GM23338 (cell line): Measurements from ENCODE around the gene DHX34. TPM values are rescaled to one million over a fixed set of nuclear protein-coding genes. Genes with fewer than 3 reads are reported as not detected.

Experiments used
- ATAC-seq: fragments of 200-7000 bp; cut with Tn5 transposase; 3 replicates; pipeline ENCODE4 v1.9.1; 2020
- DNase-seq: peaks from one replicate; pipeline ENCODE4 v3.0.0-alpha.2; 2015; ENCODE audit warnings: low spot score
- H2AFZ ChIP-seq: fragments of 200-600 bp; sonication (generic); 2 replicates; pipeline ENCODE4 v1.8.0; 2016; ENCODE audit warnings: antibody characterized with exemption, mild to moderate bottlenecking, moderate library complexity
- H3F3A ChIP-seq: fragments of 200-600 bp; sonication (generic); replicated peaks from 2 replicates; pipeline ENCODE4 v1.8.0; 2017; ENCODE audit warnings: antibody characterized with exemption, mixed run types, low read depth
- H3K27ac ChIP-seq: fragments of 200-600 bp; sonication (generic); 2 replicates; pipeline ENCODE4 v1.6.1; 2016; ENCODE audit warnings: low read depth
- H3K27me3 ChIP-seq: fragments of 200-600 bp; sonication (generic); 2 replicates; pipeline ENCODE4 v1.8.0; 2016; ENCODE audit warnings: mild to moderate bottlenecking, mixed run types, moderate library complexity; ENCODE audit not compliant: insufficient read depth
- H3K36me3 ChIP-seq: fragments of 200-600 bp; sonication (generic); 2 replicates; pipeline ENCODE4 v1.8.0; 2016; ENCODE audit warnings: mild to moderate bottlenecking; ENCODE audit not compliant: insufficient read depth
- H3K4me1 ChIP-seq: fragments of 200-600 bp; sonication (generic); 2 replicates; pipeline ENCODE4 v1.8.0; 2016; ENCODE audit warnings: mild to moderate bottlenecking, moderate library complexity; ENCODE audit not compliant: insufficient read depth
- H3K4me2 ChIP-seq: fragments of 200-600 bp; sonication (generic); 2 replicates; pipeline ENCODE4 v1.7.1; 2017; ENCODE audit warnings: mixed run types
- H3K4me3 ChIP-seq: fragments of 200-600 bp; sonication (generic); 2 replicates; pipeline ENCODE4 v1.6.1; 2016; ENCODE audit warnings: mixed run types
- H3K79me2 ChIP-seq: fragments of 200-600 bp; sonication (generic); replicated peaks from 2 replicates; pipeline ENCODE4 v1.8.0; 2017; ENCODE audit warnings: mild to moderate bottlenecking; ENCODE audit not compliant: insufficient read depth
- H3K9me2 ChIP-seq: fragments of 200-600 bp; sonication (generic); 2 replicates; pipeline ENCODE4 v1.8.0; 2017; ENCODE audit not compliant: insufficient read depth
- H4K20me1 ChIP-seq: fragments of 200-600 bp; sonication (generic); replicated peaks from 2 replicates; pipeline ENCODE4 v1.8.0; 2017; ENCODE audit warnings: mild to moderate bottlenecking; ENCODE audit not compliant: insufficient read depth
- H3K27ac Mint-ChIP-seq: 2 replicates; pipeline ENCODE4 v1.8.0; 2020; ENCODE audit warnings: inconsistent platforms, mild to moderate bottlenecking, moderate library complexity, mixed read lengths
- H3K27me3 Mint-ChIP-seq: 3 replicates; pipeline ENCODE4 v1.8.0; 2022; ENCODE audit warnings: low read depth, mild to moderate bottlenecking, moderate library complexity, mixed read lengths, inconsistent platforms; ENCODE audit not compliant: insufficient read depth, poor library complexity
- H3K36me3 Mint-ChIP-seq: 3 replicates; pipeline ENCODE4 v1.8.0; 2021; ENCODE audit warnings: low read depth, mild to moderate bottlenecking, inconsistent platforms, moderate library complexity, mixed read lengths
- H3K4me1 Mint-ChIP-seq: 3 replicates; pipeline ENCODE4 v1.8.0; 2020; ENCODE audit warnings: mild to moderate bottlenecking, inconsistent platforms, mixed read lengths
- H3K4me3 Mint-ChIP-seq: 3 replicates; pipeline ENCODE4 v1.8.0; 2021; ENCODE audit warnings: moderate library complexity, mild to moderate bottlenecking, inconsistent platforms, mixed read lengths
- H3K9me3 Mint-ChIP-seq: 3 replicates; pipeline ENCODE4 v1.8.0; 2020; ENCODE audit warnings: moderate library complexity, mild to moderate bottlenecking, inconsistent platforms, mixed read lengths
- CREB1 ChIP-seq: fragments of 250-450 bp; sonication (Bioruptor Pico); IDR thresholded peaks from 2 replicates; pipeline ENCODE4 v1.5.0; 2020; ENCODE audit warnings: low read depth, mild to moderate bottlenecking, moderate library complexity
- EZH2 ChIP-seq: fragments of 200-600 bp; sonication (generic); IDR thresholded peaks from one replicate; pipeline ENCODE4 v1.8.0; 2017; ENCODE audit warnings: antibody characterized with exemption, mild to moderate bottlenecking, low read depth; ENCODE audit not compliant: unreplicated experiment
- EZH2phosphoT487 ChIP-seq: fragments of 200-600 bp; sonication (generic); IDR thresholded peaks from one replicate; pipeline ENCODE4 v1.8.1; 2018; ENCODE audit warnings: antibody characterized with exemption; ENCODE audit not compliant: unreplicated experiment
- JUNB ChIP-seq: IDR thresholded peaks from one replicate; pipeline ENCODE4 v1.6.1; 2016; ENCODE audit warnings: antibody characterized with exemption; ENCODE audit not compliant: unreplicated experiment
- NANOG ChIP-seq: IDR thresholded peaks from 2 replicates; pipeline ENCODE4 v1.6.1; 2016; ENCODE audit warnings: antibody characterized with exemption, borderline replicate concordance
- POLR2AphosphoS5 ChIP-seq: IDR thresholded peaks from 2 replicates; pipeline ENCODE4 v1.6.1; 2016; ENCODE audit warnings: antibody characterized with exemption, low read depth
- STAT1 ChIP-seq: IDR thresholded peaks from one replicate; pipeline ENCODE4 v1.6.1; 2016; ENCODE audit warnings: antibody characterized with exemption; ENCODE audit not compliant: unreplicated experiment
- ZNF114 ChIP-seq: fragments of 250-450 bp; sonication (Bioruptor Pico); IDR thresholded peaks from 2 replicates; pipeline ENCODE4 v1.5.0; 2020; ENCODE audit warnings: mild to moderate bottlenecking, moderate library complexity
- ZNF331 ChIP-seq: fragments of 250-450 bp; sonication (Bioruptor Pico); IDR thresholded peaks from 2 replicates; pipeline ENCODE4 v1.5.0; 2020; ENCODE audit warnings: low read depth, mild to moderate bottlenecking, moderate library complexity
- polyA plus RNA-seq: library from polyadenylated mRNA; unstranded; fragments of >200 nt; fragmentation: Nextera tagmentation; extraction: Ambion mirVana; gene quantifications from 2 replicates; pipeline ENCODE4 v1.2.1, GENCODE V29; 2016
- total RNA-seq: library from RNA; depleted of rRNA; stranded (reverse); fragments of >200 nt; shearing (Covaris generic); gene quantifications from 2 replicates; pipeline ENCODE4 v1.2.3, GENCODE V29; 2014
- TF ChIP-seq, protein P1 (sequence below): IDR thresholded peaks from 2 replicates; pipeline ENCODE4 v1.6.1; 2016; ENCODE audit warnings: antibody characterized with exemption
- TF ChIP-seq, protein P2 (sequence below), 2 experiments: fragments of 200-600 bp in 1 of 2; sonication (generic) in 1 of 2; conservative IDR thresholded peaks; 2 replicates each; pipeline versions ENCODE4 v1.5.1 to v1.6.1; 2016 to 2017; ENCODE audit warnings: antibody characterized with exemption in 2 of 2, low read depth in 2 of 2, mild to moderate bottlenecking in 2 of 2, moderate library complexity in 1 of 2
- TF ChIP-seq, protein P3 (sequence below): fragments of 250-450 bp; sonication (Bioruptor Pico); IDR thresholded peaks from 2 replicates; pipeline ENCODE4 v1.5.0; 2020; ENCODE audit warnings: mild to moderate bottlenecking, moderate library complexity
- TF ChIP-seq, protein P4 (sequence below): IDR thresholded peaks from one replicate; pipeline ENCODE4 v1.6.1; 2018; ENCODE audit warnings: antibody characterized with exemption; ENCODE audit not compliant: unreplicated experiment

The DHX34 gene
- total and polyA plus RNA-seq, 2 experiments from 2014 or later, result 16.3 to 50.1 TPM

DNA sequence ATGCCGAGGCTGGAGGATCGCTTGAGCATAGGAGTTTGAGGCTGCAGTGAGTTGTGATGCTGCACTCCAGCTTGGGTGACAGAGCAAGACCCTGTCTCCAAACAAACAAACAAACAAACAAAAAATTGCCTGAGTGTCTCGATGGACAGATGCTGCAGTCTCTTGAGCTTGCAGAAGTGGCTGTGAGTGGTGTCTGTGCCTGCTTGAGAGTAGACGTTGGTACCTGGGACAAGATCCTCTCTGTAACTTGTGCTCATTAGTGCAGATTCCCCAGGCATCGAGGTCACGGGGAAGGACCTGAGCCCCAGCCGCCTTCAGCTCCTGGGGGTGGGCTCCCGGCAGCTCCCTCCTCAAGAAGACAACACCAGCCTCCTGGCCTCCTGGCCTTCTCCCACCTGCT is 25.7 kb upstream of the DHX34 start:
- H3F3A ChIP-seq, result no peaks in the 10 kb centered on the region; the same call in 1 of the 2 replicates
- H3K4me2 ChIP-seq, result no peak overlapping the region
- no peak for ATAC-seq
- no peaks in the 10 kb centered on the region for H3K27me3 ChIP-seq
- Mint-ChIP-seq H3K36me3 (no peaks in the 10 kb centered on the region; the same call in 2 of the 3 replicates), H3K9me3 (no peaks in the 10 kb centered on the region; the same call in 2 of the 3 replicates), H3K4me1 (no peaks in the 10 kb centered on the region), H3K4me3 (no peak overlapping the region), H3K27ac (no peak overlapping the region), H3K27me3 (peaks cover 6% of the 10 kb centered on the region)
- H2AFZ ChIP-seq, result peak overlapping the region; percentile 59; the same call in 1 of the 2 replicates
- no peaks in the 10 kb centered on the region for H3K9me2 ChIP-seq
- no peaks in the 10 kb centered on the region for H3K4me1 ChIP-seq
- TF ChIP-seq NANOG (no peak), CREB1 (no peak), EZH2 (no peak), EZH2phosphoT487 (no peak), POLR2AphosphoS5 (no peak), STAT1 (no peak), JUNB (no peak), ZNF331 (CRISPR knock-in tag) (no peak), ZNF114 (CRISPR knock-in tag) (no peak)
- TF ChIP-seq, protein P1, sequence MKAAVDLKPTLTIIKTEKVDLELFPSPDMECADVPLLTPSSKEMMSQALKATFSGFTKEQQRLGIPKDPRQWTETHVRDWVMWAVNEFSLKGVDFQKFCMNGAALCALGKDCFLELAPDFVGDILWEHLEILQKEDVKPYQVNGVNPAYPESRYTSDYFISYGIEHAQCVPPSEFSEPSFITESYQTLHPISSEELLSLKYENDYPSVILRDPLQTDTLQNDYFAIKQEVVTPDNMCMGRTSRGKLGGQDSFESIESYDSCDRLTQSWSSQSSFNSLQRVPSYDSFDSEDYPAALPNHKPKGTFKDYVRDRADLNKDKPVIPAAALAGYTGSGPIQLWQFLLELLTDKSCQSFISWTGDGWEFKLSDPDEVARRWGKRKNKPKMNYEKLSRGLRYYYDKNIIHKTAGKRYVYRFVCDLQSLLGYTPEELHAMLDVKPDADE, result no peak
- TF ChIP-seq, protein P2, sequence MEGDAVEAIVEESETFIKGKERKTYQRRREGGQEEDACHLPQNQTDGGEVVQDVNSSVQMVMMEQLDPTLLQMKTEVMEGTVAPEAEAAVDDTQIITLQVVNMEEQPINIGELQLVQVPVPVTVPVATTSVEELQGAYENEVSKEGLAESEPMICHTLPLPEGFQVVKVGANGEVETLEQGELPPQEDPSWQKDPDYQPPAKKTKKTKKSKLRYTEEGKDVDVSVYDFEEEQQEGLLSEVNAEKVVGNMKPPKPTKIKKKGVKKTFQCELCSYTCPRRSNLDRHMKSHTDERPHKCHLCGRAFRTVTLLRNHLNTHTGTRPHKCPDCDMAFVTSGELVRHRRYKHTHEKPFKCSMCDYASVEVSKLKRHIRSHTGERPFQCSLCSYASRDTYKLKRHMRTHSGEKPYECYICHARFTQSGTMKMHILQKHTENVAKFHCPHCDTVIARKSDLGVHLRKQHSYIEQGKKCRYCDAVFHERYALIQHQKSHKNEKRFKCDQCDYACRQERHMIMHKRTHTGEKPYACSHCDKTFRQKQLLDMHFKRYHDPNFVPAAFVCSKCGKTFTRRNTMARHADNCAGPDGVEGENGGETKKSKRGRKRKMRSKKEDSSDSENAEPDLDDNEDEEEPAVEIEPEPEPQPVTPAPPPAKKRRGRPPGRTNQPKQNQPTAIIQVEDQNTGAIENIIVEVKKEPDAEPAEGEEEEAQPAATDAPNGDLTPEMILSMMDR (conservative IDR thresholded peaks at IDR 0.05; ENCODE audit: low read depth in 2 of 2), result no peak
- TF ChIP-seq, protein P3, sequence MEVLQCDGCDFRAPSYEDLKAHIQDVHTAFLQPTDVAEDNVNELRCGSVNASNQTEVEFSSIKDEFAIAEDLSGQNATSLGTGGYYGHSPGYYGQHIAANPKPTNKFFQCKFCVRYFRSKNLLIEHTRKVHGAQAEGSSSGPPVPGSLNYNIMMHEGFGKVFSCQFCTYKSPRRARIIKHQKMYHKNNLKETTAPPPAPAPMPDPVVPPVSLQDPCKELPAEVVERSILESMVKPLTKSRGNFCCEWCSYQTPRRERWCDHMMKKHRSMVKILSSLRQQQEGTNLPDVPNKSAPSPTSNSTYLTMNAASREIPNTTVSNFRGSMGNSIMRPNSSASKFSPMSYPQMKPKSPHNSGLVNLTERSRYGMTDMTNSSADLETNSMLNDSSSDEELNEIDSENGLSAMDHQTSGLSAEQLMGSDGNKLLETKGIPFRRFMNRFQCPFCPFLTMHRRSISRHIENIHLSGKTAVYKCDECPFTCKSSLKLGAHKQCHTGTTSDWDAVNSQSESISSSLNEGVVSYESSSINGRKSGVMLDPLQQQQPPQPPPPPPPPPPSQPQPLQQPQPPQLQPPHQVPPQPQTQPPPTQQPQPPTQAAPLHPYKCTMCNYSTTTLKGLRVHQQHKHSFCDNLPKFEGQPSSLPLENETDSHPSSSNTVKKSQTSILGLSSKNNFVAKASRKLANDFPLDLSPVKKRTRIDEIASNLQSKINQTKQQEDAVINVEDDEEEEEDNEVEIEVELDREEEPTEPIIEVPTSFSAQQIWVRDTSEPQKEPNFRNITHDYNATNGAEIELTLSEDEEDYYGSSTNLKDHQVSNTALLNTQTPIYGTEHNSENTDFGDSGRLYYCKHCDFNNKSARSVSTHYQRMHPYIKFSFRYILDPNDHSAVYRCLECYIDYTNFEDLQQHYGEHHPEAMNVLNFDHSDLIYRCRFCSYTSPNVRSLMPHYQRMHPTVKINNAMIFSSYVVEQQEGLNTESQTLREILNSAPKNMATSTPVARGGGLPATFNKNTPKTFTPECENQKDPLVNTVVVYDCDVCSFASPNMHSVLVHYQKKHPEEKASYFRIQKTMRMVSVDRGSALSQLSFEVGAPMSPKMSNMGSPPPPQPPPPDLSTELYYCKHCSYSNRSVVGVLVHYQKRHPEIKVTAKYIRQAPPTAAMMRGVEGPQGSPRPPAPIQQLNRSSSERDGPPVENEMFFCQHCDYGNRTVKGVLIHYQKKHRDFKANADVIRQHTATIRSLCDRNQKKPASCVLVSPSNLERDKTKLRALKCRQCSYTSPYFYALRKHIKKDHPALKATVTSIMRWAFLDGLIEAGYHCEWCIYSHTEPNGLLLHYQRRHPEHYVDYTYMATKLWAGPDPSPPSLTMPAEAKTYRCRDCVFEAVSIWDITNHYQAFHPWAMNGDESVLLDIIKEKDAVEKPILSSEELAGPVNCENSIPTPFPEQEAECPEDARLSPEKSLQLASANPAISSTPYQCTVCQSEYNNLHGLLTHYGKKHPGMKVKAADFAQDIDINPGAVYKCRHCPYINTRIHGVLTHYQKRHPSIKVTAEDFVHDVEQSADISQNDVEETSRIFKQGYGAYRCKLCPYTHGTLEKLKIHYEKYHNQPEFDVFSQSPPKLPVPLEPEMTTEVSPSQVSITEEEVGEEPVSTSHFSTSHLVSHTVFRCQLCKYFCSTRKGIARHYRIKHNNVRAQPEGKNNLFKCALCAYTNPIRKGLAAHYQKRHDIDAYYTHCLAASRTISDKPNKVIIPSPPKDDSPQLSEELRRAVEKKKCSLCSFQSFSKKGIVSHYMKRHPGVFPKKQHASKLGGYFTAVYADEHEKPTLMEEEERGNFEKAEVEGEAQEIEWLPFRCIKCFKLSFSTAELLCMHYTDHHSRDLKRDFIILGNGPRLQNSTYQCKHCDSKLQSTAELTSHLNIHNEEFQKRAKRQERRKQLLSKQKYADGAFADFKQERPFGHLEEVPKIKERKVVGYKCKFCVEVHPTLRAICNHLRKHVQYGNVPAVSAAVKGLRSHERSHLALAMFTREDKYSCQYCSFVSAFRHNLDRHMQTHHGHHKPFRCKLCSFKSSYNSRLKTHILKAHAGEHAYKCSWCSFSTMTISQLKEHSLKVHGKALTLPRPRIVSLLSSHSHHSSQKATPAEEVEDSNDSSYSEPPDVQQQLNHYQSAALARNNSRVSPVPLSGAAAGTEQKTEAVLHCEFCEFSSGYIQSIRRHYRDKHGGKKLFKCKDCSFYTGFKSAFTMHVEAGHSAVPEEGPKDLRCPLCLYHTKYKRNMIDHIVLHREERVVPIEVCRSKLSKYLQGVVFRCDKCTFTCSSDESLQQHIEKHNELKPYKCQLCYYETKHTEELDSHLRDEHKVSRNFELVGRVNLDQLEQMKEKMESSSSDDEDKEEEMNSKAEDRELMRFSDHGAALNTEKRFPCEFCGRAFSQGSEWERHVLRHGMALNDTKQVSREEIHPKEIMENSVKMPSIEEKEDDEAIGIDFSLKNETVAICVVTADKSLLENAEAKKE, result no peak
- TF ChIP-seq, protein P4, sequence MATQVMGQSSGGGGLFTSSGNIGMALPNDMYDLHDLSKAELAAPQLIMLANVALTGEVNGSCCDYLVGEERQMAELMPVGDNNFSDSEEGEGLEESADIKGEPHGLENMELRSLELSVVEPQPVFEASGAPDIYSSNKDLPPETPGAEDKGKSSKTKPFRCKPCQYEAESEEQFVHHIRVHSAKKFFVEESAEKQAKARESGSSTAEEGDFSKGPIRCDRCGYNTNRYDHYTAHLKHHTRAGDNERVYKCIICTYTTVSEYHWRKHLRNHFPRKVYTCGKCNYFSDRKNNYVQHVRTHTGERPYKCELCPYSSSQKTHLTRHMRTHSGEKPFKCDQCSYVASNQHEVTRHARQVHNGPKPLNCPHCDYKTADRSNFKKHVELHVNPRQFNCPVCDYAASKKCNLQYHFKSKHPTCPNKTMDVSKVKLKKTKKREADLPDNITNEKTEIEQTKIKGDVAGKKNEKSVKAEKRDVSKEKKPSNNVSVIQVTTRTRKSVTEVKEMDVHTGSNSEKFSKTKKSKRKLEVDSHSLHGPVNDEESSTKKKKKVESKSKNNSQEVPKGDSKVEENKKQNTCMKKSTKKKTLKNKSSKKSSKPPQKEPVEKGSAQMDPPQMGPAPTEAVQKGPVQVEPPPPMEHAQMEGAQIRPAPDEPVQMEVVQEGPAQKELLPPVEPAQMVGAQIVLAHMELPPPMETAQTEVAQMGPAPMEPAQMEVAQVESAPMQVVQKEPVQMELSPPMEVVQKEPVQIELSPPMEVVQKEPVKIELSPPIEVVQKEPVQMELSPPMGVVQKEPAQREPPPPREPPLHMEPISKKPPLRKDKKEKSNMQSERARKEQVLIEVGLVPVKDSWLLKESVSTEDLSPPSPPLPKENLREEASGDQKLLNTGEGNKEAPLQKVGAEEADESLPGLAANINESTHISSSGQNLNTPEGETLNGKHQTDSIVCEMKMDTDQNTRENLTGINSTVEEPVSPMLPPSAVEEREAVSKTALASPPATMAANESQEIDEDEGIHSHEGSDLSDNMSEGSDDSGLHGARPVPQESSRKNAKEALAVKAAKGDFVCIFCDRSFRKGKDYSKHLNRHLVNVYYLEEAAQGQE, result no peak
- H3K79me2 ChIP-seq, result no peaks in the 10 kb centered on the region
- H4K20me1 ChIP-seq, result no peaks in the 10 kb centered on the region
- H3K27ac ChIP-seq, result no peak overlapping the region
- no peaks in the 10 kb centered on the region for H3K36me3 ChIP-seq
- DNase-seq, result no peak
- H3K4me3 ChIP-seq, result no peak overlapping the region
